GM18861 (cell line): Measurements from ENCODE around the gene SHROOM1.
"Not testable (repeated sequence)": the region's sequence is repeated elsewhere in the genome, so short reads cannot be mapped to it uniquely, and the experiment has no call there.

Experiments used
- ATAC-seq: cut with Tn5 transposase; IDR thresholded peaks from one replicate; pipeline ENCODE4 v1.9.1; 2021; ENCODE audit not compliant: unreplicated experiment

Gene SHROOM1, protein sequence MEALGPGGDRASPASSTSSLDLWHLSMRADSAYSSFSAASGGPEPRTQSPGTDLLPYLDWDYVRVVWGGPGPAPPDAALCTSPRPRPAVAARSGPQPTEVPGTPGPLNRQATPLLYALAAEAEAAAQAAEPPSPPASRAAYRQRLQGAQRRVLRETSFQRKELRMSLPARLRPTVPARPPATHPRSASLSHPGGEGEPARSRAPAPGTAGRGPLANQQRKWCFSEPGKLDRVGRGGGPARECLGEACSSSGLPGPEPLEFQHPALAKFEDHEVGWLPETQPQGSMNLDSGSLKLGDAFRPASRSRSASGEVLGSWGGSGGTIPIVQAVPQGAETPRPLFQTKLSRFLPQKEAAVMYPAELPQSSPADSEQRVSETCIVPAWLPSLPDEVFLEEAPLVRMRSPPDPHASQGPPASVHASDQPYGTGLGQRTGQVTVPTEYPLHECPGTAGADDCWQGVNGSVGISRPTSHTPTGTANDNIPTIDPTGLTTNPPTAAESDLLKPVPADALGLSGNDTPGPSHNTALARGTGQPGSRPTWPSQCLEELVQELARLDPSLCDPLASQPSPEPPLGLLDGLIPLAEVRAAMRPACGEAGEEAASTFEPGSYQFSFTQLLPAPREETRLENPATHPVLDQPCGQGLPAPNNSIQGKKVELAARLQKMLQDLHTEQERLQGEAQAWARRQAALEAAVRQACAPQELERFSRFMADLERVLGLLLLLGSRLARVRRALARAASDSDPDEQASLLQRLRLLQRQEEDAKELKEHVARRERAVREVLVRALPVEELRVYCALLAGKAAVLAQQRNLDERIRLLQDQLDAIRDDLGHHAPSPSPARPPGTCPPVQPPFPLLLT

DNA sequence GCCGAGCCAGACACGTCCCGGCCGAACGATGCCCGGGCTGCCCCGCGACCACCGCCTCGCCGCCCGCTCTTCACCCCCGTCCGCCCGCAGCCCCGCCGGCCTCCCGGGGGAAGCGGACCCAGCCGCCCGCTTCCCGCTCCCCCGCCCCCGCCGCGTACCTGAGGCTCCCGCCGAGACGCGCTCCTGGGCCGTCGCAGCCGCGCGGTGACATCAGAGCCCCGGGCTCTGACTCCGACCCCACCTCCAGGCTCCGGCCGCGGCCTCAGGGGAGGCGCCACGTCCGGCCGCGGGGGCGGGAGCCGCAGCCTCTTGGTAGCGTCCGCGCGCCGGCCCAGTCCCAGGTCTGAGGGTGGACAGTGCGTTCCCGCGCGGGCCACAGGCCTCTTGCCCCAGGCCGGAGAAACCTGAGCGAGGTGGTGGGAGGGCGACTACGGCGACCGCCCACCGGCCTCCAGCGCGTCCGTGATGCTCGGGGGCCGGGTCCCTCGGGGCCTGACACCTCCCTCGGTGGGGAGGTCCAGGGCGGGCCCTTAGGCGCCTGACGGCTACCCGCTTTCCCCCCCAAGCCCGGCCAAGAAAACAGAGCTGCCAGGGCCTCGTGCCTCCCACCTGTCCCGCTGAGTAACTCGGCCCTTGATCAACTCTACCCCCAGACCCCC lies at the start of gene SHROOM1:
Gene SHROOM1 (minus strand): TSS at position 212 of the 659 bp plus-strand sequence. CDS start 4,507 bp downstream, outside the sequence.
- ATAC-seq = peak; percentile 62

DNA sequence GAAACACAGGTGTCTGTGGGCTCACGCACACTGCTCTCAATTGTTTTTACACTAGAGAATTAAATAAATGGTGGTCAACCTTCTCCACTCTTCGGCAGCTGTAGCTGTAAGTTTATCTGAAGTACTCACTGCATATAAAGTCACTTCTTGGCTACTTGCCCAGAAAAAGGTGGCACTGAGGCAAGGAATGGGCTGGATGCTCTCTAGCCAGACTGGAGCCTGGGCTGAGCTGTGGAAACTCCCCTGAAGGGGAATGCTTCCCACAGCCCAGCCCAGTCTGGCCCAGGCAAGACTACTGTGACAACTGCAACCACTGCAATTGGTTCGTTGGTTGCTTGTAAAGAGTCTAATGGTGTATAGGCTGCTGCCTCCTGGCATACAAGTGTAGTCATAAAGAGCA lies 47.5 kb upstream of the SHROOM1 start:
- no peak for ATAC-seq

DNA sequence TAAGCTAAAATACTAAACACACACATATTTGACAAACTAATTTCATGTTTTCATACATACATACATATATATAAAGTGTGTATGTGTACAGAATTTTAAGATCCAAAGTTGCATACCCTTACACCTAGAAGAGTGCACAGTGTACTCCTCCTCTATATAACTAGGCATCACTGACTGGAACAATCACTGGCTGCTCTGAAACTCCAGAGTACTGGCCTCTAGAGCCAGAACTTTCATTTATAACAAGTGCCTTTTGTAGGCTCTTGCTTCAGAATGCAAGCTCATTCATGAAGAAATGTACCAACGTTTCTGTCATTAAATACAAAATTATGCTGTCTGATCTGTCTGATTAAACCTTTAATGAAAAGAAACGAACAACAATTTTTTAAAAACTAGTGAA lies 47.0 kb upstream of the SHROOM1 start:
- ATAC-seq = no peak

DNA sequence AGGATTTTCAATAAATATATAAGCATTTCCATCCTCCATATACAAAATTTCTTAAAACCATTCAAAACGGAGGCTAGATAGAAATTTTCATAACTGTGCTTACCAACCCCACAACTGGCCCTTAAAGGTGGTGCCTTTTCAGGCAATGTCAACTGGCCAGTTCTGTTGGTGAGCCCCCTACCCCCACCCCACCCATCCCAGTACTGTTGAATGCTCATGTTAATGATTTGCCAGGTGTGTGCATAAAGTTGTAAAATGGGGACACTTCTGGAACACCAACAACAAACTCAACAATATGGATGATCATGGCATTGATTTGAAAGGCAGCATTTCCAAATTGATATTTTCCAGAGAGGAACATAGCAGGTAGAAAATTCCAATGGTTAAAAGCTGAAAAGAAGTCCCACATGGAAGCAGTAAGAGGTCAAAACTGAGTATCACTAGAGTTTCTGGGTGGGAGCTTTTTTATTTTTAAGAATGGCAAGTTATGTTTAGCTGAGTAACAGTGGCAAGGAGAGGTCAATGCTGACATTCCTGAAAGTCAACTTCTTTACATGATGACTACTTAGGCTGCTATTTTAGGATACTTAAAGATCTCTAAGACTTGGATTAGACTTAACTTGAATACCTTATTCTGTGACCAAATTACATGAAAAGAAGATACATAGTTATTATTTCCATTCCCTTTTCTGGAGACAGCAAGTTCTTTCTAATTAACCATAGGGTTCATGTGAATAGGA lies 45.7 kb upstream of the SHROOM1 start:
- no peak for ATAC-seq

DNA sequence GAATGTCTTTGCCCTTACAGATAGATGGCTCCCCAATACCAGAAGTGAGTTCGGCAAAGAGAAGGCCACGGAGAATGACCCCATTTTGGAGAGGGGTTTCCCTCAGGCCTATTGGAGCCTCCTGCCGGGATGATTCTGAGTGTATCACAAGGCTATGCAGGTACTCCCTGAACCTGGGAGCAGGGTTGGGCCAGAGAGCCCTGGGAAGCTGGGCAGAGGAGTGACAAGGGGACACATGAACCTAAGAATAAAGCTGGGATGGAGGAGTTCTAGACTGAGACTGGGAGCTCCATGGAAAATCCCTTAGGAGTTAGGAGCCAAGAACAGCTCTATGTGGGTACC lies 43.5 kb upstream of the SHROOM1 start:
- no peak for ATAC-seq

DNA sequence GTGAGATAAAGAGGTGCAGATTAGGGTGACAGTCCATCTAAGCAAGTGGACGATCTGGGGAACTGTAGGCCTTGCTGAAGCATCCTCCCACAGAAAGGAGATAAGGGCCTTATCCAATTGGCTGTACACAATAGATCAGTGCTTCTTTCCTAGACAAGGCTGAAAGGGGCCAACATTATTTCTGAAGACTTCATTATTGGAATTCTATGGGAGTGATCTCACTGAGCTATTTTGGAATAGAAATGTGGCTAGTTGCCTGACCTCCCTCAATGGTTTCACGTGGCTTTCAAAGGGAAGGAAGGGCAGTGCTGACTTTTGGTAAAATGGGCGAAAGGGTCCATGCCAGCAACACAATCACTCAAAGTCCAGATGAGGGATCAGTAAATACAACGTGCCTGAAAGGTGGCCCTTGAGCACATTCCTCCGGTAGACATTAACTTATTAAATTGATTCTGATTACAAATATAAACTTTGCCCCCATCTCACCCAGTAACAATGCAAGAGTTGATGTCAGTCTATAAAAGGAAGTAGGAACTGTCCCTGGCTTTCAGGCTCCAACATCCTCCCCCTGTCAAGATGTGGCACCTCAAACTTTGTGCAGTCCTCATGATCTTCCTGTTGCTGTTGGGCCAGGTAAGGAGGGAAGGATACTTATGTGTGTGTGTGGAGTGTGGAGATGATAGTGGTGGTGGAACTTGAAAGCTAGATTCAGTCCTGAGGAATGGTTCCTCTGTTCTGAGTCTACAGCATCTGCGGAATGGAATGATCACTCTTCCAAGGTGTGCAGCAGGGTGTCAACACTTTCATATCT lies 42.9 kb upstream of the SHROOM1 start, which contains the start of gene LEAP2:
Gene LEAP2 (plus strand): TSS at position 550 of the 811 bp plus-strand sequence. CDS start 27 bp downstream, at position 577.
- no peak for ATAC-seq

DNA sequence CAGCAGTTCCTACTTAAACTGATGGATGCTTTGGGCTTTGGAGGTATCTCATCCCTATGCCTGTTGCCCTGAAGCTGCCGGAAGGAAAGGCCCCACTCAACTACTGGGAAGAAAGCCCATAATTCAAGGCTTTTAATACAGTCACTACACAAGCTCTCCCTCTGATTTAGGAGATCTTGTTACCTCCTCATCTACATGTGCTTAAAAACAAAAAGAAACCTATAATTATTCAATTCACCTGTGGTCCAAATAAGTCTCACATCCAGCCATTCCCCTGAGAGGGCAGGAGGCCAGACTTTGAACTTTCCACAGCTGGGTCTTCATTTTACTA lies 42.3 kb upstream of the SHROOM1 start:
- ATAC-seq = no peak

DNA sequence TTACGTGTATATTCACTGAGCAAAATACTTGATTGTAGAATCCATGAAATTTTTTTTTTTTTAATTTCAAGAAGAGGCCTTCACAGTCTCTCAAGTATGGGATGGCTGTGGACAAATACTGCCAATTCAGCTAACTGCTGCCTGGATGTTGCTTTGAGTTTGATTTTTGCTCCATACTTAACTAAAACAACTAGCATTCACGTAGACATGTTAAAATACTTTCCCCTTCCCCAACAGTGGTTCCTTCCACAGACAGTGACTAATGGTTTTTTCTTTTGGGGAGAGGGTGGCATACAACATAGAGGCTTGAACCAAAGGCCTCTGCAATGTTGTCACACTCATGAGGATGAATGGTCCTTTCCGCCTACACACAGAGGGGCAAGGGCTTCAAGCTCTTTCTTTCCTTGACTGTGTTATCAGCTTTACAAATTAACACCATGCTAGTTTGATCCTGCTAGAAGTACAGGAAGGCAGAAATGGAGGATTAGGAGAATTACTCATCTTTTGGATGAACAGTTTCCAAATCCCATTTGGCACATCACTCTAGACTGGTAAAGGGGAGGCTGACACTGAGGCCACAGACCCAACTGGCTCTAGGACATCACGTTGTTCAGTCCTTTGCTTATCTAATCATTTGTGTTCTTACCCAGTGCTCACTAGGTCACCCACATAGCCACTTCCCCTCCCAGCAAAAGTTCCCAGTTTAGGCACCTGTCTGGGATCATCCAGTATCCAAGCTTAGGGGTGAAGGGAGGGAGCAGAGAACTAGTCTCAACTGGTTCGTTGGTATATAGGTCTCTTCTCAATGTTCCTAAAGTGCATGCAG lies 41.2 kb upstream of the SHROOM1 start:
- ATAC-seq = no peak

DNA sequence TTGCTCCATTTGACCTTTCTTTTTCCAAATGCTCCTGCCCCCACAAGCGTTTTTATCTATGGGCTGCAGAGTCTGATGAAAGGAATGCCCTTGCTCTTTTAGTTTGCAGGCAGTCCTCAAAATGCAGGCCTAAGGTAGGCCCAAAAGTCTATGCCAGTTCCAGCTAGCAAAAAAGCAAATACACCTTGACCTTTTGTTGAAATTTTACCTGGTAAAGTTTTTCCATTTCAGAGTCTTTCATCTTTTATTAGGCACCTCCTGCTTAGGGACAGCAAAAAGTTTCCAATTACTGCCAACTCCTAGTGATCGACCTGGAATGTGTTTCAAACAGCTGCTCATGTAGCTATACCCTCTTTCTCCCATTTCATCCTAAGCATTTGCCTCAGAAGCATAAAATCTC lies 40.4 kb upstream of the SHROOM1 start:
- ATAC-seq = no peak

DNA sequence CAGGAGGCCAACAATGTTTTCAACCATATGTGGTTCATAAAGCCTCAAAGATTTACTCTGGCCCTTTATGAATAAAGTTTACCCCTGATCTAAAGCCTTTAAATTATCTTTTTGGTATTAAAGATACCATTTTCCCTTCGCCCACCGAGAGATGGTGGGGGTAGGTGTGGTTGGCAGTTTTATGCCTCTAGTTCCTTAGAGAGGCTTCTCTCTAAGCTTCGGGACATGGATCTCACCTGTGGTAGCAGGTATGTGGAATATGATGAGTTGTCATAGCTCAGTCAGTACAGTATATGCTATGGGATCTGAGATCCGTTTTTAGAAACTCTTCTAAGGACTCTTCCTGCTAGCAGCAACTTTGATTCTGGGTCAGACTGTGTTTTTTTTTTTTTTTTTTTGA lies 38.3 kb upstream of the SHROOM1 start:
- ATAC-seq = no peak

DNA sequence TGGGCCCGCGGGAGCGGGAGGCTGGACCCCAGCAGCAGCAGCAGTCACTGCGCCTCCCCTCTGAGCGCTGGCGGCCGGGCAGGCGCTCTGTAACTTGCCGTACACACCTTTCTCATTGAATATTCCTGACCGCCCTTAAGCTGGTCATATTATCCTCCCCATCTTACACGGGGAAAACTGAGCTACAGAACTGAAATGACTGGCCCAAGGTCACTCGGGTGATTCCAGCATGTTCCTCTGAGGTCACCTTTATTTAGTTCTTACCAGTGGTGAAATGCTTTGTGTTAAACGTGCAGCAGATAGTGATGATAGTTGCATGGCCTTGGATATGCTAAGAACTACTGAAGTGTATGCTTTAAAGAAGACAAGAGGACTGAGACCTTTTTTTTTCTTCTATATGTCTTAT lies 36.6 kb upstream of the SHROOM1 start:
- ATAC-seq = no peak

DNA sequence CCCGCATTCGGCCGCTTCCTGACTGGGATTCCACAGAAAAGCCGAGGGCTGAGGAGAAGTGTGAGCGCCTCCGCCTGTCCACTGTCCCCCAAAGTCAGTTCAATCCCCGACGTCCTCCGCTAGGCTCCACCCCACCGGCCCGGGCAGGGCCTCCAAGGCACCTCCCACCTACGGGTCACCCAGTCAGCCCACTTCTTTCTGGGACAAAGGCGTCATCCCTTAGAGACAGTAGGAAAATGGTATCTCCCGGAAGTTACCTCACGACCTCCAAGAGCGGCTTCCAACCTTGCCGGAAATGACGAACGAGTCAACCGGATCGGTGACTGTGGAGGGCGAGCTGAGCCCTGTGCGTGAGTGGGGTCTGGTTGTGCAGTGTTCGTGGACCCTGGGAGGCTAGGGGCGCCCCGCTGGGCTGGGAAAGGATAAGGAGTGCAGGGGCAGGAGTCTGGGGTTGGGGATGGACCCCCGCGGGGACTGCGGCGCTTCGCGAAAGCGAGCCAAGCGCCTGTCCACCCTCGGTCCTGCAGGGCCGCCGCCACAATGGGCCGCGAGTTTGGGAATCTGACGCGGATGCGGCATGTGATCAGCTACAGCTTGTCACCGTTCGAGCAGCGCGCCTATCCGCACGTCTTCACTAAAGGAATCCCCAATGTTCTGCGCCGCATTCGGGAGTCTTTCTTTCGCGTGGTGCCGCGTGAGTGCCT lies 36.0 kb upstream of the SHROOM1 start, which contains the start of the genes GDF9 and UQCRQ:
Gene GDF9 (minus strand): TSS at position 128 of the 704 bp plus-strand sequence. CDS start 1,936 bp downstream, outside the sequence.
Gene UQCRQ (plus strand): TSS at position 301 of the 704 bp plus-strand sequence. CDS start 240 bp downstream, at position 541.
- ATAC-seq = peak; percentile 99

DNA sequence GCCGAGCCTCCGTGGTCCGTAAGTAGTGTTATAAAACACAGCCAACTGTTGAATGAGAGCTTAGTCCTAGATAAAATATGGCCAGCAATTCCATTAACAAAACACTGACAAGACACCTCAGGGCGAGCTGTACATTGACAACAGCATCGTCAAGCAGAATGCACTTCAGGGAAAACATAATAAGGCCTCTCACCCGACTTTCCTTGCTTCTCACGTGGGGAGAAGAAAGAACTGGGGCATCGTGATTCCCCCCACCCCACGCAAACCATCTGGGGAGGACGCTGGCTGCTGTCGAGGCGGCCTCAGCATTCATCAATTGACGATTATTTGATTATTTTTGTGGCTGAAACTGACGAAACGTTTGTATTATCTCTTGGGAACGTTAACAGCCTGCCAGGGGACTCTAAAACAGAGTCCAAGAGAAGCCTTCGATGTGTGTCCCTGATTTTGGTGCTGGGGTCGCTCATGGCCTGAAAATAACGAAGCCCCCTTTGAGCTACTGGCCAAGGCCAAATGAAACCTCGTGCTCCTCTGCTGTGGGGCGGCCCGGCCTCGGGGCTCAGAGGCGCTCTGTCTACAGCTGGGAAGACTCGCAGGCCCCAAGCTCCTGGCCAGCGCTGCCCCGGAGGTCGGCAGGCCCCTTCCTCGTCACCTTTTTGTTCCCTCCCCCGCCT lies 35.4 kb upstream of the SHROOM1 start:
- ATAC-seq = peak; percentile 8

DNA sequence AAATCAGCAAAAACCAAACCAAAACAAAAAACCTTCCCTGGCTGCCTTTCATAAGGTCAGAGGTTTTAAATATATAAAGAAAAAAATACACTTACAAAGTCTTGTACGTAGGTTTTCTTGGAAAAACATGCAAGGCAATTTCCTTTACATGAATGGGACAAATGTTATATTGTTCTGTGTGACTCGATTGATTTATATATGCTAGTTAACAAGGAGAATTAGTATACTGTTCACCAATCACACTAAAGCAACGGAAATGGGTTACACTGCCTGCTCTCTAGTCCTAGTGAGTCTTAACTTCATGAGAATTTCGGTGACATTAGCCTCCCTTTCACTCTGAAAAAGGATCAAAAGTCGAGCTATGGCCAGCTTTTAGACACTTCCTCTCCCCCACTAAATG lies 30.3 kb upstream of the SHROOM1 start:
- ATAC-seq = no peak

DNA sequence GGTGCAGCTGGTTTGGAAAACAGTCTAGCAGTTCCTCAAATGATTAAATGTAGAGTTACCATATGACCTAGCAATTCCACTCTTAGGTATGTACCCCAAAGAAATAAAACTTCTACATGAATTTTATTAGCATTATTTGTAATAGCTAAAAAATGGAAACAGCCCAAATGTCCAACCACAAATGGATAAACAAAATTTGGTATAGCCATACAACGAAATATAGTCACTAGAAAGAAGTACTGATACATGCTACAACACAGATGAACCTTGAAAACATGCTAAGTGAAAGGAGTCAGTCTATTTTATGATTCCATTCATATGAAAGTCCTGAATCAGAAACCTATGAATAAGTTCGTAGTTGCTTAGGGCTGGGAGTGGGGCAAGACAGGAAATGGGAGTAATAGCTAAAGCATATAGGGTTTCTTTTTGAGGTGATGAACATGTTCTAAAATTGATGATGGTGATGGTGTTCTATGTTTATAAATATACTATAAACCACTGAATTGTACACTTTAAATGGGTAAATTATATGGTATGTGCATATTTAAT lies 29.5 kb upstream of the SHROOM1 start:
- ATAC-seq = no peak

DNA sequence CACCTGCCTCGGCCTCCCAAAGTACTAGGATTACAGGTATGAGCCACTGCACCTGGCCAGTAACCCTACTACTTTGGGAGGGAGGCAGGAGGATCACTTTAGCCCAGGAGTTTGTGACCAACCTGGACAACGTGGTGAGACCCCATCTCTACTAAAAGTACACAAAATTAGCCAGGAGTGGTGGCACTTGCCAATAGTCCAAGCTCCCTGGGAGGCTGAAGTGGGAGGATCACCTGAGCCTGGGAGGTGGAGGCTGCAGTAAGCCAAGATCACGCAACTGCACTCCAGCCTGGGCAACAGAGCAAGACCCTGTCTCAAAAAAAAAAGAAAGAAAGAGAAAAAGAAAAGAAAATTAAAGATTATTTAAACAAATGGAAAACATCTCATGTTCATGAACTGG lies 25.6 kb upstream of the SHROOM1 start:
- ATAC-seq = no peak

DNA sequence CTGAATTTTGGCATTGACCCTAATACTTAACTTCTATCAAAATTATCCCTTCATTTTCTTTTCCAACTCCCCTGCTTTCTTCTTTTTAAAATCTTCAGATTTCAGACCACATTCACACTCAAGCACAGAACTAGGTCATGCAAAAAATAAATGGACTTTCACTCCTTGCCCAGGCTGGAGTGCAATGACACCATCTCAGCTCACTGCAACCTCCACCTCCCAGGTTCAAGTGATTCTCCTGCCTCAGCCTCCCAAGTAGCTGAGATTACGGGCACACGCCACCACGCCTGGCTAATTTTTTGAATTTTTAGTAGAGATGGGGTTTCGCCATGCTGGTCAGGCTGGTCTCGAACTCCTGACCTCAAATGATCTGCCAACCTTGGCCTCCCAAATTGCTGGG lies 24.5 kb upstream of the SHROOM1 start:
- ATAC-seq = not testable (repeated sequence)

DNA sequence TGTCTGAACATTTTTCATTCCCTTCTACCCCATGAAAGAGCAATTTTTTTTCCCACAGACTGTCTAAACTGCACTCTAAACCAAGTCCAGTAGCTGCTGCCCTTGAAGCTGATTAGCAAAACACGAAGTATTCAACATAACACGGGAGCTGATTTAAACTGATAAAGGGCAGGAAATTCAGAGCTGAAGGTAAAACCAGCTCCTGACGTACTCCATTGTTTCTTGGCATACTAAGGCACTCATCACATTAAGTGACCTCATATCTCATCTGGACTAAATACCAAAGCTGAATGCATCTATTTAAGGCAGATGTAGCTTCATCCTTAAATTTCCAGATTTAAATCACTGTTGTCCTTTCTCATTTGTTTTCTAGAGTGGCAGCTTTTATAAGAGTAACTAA lies 23.9 kb upstream of the SHROOM1 start:
- no peak for ATAC-seq
